ENCODE results near the gene CIRBP.

GRCh38 chr19:1240925-1241324 is 28.2 kb upstream of the CIRBP start:
- TF ChIP-seq CTCF (IDR thresholded peaks at IDR 0.05): no peak
- no peak for TF ChIP-seq POLR2A (IDR thresholded peaks at IDR 0.05)

Data from Peyer's patch (tissue), 4 donors.